Bone marrow (tissue), 2 donors: ENCODE data around the gene RIN2.
A peak's percentile ranks its signal among the peaks of the same experiment; 100 is the strongest.
"Not testable (repeated sequence)": the region's sequence is repeated elsewhere in the genome, so short reads cannot be mapped to it uniquely, and the experiment has no call there.

Source experiments
- DNase-seq, 2 donors: peaks; one replicate each; lab custom pipeline; 2025; lab: John Stamatoyannopoulos, UW

Gene RIN2

DNA sequence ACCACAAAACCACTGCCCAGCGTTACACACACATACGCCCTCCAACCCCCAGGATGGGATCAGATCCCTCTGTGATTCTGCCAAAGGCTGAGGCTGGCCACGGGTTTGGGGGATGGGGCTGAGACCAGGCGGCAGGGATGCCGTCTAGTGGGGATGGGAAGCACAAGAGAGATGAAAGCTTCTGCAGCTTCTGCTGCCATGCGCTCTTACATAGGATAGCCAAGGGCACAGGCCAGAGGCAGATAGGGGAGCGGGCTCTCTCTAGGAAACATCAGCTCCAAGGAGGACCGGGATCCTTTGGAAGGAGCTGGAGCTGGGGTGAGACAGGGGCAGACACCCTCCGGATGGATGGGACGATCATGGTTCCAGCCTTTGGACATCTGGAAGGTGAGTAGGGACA is 18.7 kb upstream of the RIN2 start:
- DNase-seq: no peak

DNA sequence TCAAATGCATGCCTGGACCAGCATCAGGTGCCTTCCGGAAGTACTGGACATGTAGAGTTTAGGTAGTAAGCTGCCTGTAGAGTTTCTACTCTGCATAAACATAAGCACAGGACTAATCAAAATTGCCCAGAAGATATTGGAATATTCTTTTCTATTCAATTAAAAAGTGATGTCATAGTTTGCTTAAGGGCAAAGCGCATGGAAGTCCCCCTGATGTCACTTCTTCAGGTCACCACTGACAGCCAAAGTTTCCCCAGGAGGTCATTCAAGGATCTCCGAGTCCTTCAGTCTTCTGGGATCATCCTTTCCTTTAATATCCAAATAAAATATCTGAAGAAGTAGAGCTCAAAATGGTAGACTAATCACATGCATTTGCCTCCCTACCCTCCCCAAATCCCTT is 17.5 kb upstream of the RIN2 start:
- no peak for DNase-seq

DNA sequence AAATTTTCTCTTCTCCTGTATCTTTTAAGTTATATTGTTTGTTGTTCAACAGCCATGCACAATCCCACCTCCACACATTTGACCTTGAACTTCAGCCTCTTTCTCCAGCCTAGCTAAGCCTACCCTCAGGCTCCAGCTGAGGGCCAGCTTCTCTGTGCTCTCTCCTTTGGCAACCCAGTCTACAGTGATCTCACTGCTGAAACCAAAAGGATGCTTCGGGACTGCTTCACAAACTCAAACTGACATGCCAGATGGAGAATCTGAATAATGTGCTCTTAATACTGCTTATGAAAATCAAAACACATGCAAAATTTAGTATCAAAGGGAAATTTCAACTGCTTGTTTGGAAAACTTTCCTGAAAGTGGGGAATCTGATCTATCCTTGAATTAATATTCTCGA is 16.1 kb upstream of the RIN2 start:
- DNase-seq: no peak

DNA sequence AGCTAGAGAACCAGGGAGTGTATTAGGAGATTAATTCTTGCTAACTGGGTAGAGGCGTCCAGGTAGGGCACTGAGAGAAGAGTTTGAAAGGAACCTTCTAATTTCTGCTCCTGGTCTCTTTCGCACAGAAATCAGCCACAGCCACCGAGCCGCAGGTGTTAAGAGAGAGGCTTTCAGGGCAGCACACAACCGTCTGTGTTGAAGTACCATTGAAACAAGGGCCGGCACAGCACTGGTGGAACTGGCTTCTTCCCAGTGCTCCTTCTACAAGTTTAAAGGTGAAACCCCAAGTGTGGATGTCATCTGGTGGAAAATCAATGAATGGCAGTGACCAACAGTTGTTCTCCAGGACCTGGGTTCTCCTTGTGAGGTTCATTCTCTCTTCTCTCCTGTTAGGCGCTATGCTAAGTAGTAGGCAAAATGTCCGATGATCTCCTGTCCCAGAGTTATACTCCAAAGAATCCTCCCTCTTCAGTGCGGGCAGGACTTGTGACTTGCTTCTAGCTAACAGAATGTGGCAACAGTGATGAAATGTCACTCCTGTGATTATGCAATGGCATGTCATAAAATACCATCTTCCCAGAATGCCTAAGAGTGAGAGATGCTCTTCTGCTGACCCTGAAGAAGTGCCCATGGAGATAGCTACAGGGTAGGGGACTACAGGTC is 15.0 kb upstream of the RIN2 start:
- DNase-seq: no peak

DNA sequence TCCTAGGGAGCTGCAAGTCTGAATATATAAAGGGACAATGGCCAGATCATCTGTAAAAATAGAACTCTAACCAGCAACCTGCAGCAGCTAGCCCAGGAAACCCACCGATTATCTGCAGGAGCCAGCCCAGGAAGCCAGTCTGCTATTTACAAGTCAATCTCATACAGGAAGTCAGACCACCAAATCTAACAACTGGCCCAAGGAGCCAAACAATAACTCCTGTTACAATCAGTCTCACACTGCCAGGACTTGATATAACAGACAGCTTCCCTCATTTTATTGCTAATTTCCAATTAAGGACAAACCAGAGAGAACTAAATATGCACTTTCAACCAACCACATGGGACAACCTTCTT is 14.4 kb upstream of the RIN2 start:
- DNase-seq: no peak

DNA sequence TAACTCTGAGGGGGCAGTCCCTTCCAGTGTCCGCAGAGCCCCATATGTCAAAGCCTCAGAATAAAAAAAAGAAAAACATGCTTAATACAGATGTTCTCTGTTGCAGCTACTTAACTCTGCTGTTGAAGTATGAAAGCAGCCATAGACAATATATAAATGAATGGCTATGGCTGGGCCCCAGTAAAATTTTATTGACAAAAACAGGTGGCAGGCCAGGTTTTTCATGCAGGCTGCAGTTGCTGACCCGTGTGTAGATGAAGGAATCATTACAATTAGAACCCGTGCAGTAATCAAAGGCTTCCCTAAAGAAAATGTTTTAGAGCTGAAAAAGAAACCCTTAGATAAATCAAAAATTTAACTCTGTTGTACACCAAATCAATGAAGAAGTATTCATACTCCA is 13.0 kb upstream of the RIN2 start:
- no peak for DNase-seq

DNA sequence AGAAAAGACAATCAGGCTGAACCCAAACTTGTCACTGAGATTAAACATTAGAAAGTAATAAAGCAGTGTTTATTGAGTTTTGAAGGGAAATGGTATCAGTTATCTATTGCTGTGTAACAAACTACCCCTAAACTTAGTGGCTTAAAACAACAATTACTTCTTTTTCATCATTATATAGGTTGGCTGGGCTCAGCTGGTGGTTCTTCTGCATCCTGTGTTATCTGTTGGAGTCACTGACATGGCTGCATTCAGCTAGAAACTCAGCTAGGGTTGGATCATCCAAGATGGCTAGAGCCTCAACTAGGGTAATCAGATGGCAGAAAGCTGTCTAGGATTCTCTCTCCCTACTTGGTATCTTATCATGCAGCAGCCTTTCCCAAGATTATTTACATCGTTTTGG is 12.5 kb upstream of the RIN2 start:
- no peak for DNase-seq

DNA sequence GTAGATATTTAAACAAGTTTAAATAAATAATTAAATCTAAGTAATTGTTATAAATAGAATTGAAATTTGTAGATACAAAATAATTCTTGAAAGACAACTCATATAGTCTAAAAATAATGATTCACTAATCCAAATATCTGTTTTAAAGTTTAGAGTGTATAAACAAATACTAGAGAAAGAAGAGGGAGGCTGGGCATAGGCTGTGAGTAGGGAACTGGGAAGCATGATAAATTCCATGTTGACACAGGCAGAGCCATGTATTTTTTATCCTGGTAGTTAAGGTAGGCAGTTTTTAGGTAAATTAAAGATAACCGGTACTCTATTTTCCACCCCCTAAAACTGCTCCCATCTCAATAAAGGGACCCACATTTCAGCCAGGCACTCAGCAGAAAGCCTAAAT is 11.7 kb upstream of the RIN2 start:
- no peak for DNase-seq

DNA sequence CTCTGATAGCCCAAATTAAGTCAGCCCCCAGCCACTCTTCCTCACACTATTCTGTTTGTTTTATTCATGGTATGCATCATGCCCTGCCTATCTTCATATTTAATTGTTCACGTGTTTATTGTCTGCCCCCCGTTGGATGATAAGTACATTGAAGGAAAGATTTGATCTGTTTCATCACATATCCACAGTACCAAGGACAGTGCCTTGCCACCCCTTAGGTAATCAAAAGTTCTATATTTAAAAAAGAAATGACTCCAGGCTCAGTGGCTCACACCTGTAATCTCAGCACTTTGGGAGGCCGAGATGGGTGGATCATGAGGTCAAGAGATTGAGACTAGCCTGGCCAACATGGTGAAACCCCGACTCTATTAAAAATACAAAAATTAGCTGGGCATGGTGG is 10.2 kb upstream of the RIN2 start:
- DNase-seq: no peak

DNA sequence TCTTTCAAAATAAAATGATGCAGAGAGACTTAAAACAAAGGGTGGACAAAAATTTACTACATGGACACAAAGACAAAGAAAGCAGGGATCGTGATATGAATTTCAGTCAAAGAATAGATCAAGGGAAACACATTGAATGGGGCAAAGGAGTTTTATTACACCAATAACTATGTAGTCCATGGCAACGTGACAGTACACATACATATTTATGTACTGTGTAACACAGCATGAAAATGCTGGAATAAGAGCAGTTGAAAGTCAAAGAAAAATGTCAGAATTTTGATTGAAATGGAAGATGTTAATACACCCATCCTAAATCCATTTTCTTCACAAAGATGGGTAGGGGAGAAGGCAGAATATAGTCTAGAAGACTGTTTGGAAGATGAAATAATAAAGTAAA is 9.4 kb upstream of the RIN2 start:
- DNase-seq: no peak

DNA sequence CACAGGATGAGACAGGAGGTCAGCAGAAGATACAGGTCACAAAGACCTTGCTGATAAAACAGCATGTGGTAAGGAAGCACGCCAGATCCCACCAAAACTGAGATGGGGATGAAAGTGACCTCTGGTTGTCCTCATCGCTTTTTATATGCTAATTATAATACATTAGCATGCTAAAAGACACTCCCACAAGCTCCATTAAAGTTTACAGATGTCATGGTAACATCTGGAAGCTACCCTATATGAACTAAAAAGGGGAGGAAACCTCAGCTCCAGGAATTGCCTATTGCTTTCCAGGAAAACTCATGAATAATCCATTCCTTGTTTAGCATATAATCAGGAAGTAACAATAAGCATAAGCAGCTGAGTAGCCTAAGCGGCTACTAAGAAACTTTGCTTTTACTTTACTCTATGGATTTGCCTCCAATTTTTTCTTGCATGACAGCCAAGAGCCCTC is 8.4 kb upstream of the RIN2 start:
- no peak for DNase-seq

DNA sequence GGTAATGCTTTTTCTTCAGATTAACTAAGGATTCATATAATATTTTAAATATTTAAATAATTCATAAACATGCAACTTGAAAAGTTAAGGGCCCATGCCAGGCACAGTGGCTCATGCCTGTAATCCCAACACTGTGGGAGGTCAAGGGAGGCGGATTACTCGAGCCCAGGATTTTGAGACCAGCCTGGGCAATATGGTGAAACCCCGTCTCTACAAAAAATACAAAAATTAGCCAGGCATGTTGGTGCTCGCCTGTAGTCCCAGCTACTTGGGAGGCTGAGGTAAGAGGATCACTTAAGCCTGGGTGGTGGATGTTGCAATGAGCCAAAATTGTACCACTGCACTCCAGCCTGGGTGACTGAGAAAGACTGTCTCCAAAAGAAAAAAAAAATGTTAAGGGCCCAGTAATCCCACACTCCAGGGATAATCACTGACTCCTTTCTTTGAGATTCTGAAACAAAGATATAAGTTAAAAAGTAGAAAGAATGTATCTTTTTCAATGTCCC is 7.9 kb upstream of the RIN2 start:
- no peak for DNase-seq

DNA sequence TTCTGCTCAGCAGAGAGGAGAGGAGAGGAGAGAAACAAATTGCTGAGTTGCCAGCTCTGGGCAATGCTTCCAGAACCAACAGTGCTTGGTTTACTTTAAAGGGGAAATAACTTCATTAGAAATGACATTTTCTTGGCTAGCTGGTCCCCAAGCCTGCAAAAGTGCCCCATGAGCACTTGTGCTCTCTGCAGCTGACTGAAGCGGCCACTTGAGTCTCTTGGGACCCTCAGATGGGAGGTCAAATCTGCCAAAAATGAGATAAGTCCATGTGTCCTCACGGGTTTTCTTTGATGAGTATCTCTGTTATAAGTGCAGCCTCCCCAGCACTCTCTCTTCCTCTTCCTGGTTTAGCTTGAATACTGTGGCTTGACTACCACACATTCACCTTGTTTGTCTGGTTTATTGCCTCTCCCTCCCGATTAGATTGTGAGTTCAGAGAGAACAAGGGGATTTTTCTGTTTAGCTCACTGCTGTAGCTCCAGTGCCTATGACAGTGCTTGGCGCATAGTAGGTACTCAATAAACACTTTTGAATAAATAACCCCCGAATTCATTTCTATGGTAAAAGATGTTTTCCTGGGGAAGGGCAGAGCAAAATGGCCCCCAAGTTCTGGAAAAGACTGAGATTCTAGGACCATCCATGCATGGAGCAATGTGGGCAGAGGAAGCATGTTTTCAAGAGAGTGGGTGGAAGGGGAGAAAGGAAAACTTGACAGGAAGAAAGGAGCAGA is 7.0 kb upstream of the RIN2 start:
- DNase-seq: no peak

DNA sequence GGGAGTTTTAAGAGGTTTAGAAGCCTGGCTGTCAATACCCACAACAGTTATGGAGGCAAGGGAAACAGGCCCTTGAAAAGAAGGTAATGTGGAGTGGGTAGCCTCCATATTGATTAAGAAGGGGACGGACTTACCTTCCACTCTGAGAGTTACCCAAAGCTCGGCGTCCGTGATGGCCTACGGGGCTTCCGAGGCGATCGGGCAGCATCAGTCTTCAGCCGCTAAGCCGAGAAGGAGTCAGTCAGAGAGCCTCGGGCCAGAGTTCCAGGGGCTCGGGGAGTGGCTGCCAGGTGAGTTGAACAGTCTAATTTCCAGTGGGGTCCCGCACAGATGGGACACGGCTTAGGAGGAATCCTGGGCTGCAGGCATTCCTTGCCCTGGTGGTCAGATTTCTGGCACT is 3.9 kb upstream of the RIN2 start:
- not testable (repeated sequence) for DNase-seq

DNA sequence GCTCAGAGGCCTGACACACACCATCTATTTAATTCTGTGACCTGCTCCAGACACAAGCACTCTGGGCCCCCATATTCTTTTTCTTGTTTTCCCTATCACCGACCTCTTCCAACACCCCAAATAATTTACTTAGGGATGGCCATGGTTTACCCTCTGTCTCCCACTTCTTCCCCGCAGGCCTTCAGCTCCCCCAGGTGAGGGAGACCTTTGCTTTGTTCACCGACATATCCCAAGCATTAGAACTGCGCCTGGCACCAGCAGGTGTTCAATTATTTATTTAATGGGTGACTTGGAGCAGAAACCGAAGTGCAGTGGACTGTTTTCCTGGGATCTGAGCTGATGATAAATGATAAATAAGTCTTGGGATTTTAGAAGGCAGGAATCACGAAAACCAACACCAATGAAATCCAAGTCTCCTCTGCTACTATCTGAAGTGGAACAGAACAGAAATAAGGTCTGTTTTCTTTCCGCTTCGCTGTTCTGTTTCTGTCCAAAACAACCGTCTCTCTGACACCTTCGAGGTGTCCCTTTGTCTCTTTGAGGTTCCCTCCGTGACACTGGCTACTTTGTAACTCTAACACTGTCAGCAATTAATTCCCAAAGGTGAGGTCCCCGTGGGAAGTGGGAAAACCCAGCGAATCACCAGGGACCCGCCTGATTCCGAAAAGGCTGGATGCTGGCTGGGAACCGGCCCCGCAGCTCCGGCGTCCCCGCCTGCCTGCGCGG is 1.1 kb upstream of the RIN2 start:
- DNase-seq: no peak

DNA sequence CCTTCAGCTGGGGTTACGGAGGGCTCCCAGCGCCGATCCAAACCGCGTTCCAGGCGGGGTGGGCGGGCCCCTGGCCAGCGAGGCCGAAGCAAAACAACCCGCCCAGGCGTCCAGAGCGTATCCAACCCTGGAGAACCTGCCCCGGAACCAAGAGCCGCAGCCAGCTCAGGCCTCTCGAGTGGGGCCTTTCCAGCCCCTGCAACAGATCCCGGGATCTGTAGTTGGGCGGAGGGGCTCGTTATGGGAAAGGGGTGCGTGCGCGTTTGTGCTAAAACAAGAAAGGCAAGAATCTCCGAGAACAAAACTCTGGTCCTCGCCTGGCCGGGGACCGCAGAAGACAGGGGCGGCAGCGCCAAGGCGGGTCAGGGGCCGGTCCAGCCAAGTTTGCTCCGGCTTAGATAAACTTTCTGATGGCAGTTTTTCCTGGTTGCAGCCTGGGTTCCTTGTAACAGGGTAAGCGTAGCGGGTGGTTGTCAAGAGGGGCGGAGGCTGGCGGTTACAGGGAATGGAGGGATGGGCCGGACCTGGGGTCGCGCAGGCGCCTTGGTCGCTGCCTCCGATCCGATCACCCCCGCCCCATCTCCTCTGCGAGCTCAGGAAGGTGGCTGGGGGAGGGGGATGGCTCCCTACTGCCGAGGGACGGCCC is 448 bp upstream of the RIN2 start:
- peak in 1 of 2 donors; percentile 69 for DNase-seq

DNA sequence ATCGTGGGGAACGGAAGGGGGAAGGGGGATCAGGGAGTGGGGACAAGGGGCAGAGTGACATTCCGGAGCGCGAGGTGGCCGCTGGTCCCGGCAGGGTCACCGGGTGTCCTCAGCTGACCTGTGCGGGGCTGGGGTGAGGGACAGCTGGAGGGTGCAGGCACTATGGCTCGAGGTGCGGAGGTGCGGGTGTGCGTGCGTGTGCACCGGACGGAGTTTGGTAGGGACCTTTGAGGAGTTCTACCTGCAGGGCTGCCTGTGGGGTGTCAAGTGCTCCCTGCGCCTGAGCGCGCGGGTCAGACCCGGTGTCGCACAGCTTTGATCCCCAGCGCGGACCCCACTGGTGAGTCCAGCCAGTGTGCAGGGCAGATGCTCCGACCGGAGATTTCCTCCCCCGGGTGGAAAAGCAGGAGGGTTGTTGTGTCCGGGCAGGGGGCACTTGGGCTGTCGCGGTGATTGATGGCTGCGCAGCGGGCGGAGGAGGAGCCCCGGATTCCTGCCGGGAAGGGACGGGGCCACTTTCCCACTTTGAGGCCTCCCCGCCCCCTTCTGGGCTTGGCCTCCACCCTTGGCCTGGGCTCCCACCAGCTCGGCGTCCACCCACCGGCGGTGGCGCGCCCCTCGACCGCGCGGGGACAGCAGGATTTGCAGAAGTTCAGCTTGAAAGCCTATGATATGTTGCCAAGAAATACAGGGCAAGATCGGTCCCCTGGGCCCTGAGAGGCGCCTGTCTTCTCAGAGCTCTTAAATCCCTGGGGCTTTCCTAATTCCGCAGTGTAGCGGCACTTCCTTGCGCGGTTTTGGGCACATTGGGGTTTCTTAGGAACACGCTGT is 658 bp downstream of the RIN2 start:
- DNase-seq: peak in 1 of 2 donors; percentile 46

DNA sequence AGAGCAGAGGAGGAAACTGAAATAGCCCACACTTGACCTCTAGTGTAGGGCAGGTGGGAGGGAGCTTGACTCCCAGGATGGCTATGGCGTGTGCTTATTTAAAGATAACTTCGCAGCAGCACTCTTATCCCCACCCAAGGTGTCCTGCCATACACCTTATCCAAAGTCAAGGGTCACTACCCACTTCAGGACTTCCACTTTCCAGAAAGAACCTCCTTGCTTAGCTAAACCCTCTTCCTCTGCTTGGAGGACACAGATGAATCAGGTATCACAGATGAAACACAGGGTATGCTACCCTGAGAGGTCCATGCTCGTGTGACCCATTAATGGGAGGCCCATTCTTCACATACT is 2.3 kb downstream of the RIN2 start:
- DNase-seq: no peak

DNA sequence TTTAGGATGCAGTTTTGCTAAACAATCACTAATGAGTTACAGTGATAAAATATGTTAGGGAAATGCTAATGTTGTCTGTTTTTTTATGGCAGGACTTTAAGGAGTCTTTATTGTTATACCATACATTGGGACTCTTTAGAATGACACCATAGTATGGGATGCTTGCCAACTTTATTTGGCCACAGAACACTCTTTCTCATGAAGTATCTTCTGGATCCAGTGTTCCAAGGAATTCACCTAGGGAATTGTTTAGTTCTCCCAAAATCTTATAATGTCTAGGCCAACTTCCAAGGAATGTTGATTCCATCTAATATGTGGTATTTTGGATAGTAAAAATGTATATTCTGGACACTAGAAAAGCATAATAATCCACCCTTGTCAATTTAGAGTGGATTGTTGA is 3.3 kb downstream of the RIN2 start:
- DNase-seq: no peak

DNA sequence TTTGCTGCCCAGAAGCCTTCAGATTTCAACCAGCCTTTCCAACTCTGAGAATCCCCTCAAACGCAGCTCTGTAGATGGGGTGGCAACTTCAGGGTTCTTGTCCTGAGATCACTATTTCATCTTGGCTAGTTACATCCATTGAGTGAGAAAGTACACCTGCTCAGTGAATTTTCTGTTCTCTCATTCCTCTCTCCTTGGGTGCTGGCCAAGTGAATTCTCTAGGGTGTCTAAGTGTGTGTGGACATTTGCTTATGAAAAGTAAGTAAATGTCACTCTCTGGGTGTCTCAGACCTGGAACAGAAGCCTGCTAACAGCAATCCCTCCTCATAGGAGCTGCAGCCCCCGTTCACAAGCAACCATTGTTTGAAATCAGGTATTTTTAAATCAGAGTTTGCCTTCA is 3.8 kb downstream of the RIN2 start:
- DNase-seq: no peak

DNA sequence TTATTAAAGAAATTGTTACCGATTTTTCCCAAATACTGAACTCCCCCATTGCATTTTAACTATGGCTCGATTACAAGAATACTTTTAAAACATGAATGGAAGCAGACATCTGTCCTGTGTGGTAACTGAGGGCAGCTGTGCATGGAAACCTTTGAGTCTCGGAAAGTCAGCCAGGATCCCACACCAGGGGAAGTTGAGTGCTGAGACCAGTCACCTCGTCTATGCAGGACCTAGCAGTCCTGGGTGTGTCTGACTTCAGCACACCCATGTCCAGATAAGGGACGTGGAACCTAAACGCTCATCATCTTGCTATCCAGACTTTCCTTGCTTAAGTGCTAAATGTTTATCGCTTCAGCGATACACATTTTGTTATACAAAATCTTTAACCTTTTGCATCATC is 6.1 kb downstream of the RIN2 start:
- no peak for DNase-seq

DNA sequence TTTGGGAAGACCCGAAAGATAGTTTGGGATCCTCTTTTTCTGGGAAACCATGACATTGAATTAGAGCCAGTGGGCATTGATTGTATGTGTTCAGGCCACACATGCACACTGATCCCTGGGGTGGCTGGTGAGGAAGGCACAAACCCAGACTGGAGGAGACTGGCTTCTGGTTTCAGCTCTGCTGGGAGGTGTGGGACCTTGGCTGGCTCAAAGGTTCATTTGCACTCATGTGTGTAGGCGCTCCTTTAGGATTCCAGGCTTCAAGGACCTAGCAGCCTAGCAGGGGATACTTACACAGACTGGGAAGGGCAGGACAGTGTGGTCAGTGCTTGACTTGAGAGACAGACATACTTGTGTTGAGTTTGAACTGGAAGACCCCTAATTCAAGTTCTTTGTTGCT is 7.2 kb downstream of the RIN2 start:
- no peak for DNase-seq
